ENCODE data around the gene MAML3.

MAML3 gene

GRCh38 chr4:140047017-140047640 is 106.9 kb downstream of the MAML3 start:
- no peak for TF ChIP-seq POLR2AphosphoS5 (IDR thresholded peaks at IDR 0.05; ENCODE audit: low read depth, low read length)
- TF ChIP-seq SIN3A (IDR thresholded peaks at IDR 0.05; ENCODE audit: borderline replicate concordance, insufficient read depth, low read length), result no peak
- TF ChIP-seq FOXP2 (optimal IDR thresholded peaks at IDR 0.05; ENCODE audit: borderline replicate concordance, extremely low read depth, extremely low read length, insufficient read depth), result no peak
- TF ChIP-seq TAF1 (IDR thresholded peaks at IDR 0.05; ENCODE audit: borderline replicate concordance, insufficient read depth, low read length), result no peak
- no peak for TF ChIP-seq REST (IDR thresholded peaks at IDR 0.05; ENCODE audit: insufficient read depth in 1 of 2, low read depth in 2 of 2, low read length in 2 of 2)

- TF ChIP-seq POLR2AphosphoS5 (IDR thresholded peaks at IDR 0.05; ENCODE audit: low read depth, low read length) (no peak), REST (IDR thresholded peaks at IDR 0.05; ENCODE audit: insufficient read depth in 1 of 2, low read depth in 2 of 2, low read length in 2 of 2) (no peak), FOXP2 (optimal IDR thresholded peaks at IDR 0.05; ENCODE audit: borderline replicate concordance, extremely low read depth, extremely low read length, insufficient read depth) (no peak), SIN3A (IDR thresholded peaks at IDR 0.05; ENCODE audit: borderline replicate concordance, insufficient read depth, low read length) (no peak), TAF1 (IDR thresholded peaks at IDR 0.05; ENCODE audit: borderline replicate concordance, insufficient read depth, low read length) (no peak)
Measured at GRCh38 chr4:140046543-140046942, 107.4 kb downstream of the MAML3 start.

- TF ChIP-seq FOXP2 (optimal IDR thresholded peaks at IDR 0.05; ENCODE audit: borderline replicate concordance, extremely low read depth, extremely low read length, insufficient read depth), result no peak
Measured at GRCh38 chr4:140046016-140046415, 108.0 kb downstream of the MAML3 start.

GRCh38 chr4:140044337-140044902 is 109.6 kb downstream of the MAML3 start:
- TF ChIP-seq SIN3A (IDR thresholded peaks at IDR 0.05; ENCODE audit: borderline replicate concordance, insufficient read depth, low read length) (no peak), TAF1 (IDR thresholded peaks at IDR 0.05; ENCODE audit: borderline replicate concordance, insufficient read depth, low read length) (no peak), FOXP2 (optimal IDR thresholded peaks at IDR 0.05; ENCODE audit: borderline replicate concordance, extremely low read depth, extremely low read length, insufficient read depth) (no peak), REST (IDR thresholded peaks at IDR 0.05; ENCODE audit: insufficient read depth in 1 of 2, low read depth in 2 of 2, low read length in 2 of 2) (no peak), POLR2AphosphoS5 (IDR thresholded peaks at IDR 0.05; ENCODE audit: low read depth, low read length) (no peak)

- TF ChIP-seq POLR2AphosphoS5 (IDR thresholded peaks at IDR 0.05; ENCODE audit: low read depth, low read length), result no peak
- TF ChIP-seq SIN3A (IDR thresholded peaks at IDR 0.05; ENCODE audit: borderline replicate concordance, insufficient read depth, low read length), result no peak
- no peak for TF ChIP-seq REST (IDR thresholded peaks at IDR 0.05; ENCODE audit: insufficient read depth in 1 of 2, low read depth in 2 of 2, low read length in 2 of 2)
- TF ChIP-seq FOXP2 (optimal IDR thresholded peaks at IDR 0.05; ENCODE audit: borderline replicate concordance, extremely low read depth, extremely low read length, insufficient read depth), result no peak
- no peak for TF ChIP-seq TAF1 (IDR thresholded peaks at IDR 0.05; ENCODE audit: borderline replicate concordance, insufficient read depth, low read length)
Measured at GRCh38 chr4:140042634-140043033, 111.3 kb downstream of the MAML3 start.
